Activated effector memory CD4-positive, alpha-beta T cell treated with anti-CD3 and anti-CD28 coated beads, Interleukin-2, amount 50 U/mL, for 16 hours (primary cell): ENCODE data around the gene FYN.

Source experiments
- DNase-seq: peaks from one replicate; pipeline ENCODE4 v3.0.0-alpha.2; 2020

FYN gene

GRCh38 chr6:111673532-111673931, 199.7 kb downstream of the FYN start:
- DNase-seq, result no peak

DNA sequence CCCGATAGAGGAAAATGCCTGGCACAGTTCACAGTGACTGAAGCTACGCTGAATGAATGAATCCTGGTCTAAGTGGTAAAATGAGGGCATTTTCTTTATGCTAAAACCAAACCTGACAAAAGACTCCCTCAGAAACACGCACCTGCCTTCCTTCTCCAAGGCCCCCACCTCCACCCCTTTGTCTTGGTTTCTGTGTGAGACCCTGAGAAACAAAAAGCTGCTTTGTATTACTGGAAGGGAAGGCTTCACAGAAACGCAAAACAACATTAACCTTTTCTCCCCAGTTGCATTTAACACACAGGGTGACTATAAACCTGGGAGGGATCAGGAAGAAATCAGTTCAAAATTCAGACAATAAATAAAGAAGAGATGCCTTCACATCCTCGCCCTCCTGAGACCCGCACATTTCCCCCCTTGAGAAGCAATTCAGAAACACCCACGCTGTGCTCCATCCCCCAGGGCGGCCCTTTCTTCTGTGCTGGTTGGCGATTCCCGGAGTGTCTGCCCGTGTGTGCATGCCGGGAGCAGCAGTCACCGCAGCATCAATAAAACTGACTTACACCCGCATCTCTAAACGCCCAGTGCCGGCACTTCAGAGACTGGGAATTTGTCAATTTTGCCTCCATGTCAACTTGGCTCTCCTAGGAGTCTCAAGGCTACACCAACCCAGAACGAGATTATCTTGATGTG, 200.3 kb downstream of the FYN start:
- no peak for DNase-seq

GRCh38 chr6:111669326-111669725, 203.9 kb downstream of the FYN start:
- DNase-seq, result no peak

DNA sequence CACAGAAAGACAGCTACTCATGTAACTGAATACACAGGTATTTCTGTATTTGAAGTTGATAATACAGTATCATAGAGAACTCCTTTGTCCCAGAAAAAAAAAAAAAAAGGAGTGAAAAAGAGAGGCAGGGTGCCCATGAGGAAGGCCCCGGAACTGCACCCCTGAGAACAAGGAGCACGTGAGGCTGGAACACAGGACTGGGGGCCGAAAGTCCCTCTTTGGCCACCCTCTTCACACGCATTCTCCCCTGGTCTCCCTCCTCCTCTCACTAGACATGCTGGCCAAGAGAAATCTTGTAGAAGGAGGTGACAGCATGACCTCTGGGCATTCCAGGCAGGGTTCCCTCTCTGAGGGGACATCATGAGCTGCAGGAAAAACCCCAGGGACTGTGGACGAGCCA, 204.8 kb downstream of the FYN start:
- no peak for DNase-seq

DNA sequence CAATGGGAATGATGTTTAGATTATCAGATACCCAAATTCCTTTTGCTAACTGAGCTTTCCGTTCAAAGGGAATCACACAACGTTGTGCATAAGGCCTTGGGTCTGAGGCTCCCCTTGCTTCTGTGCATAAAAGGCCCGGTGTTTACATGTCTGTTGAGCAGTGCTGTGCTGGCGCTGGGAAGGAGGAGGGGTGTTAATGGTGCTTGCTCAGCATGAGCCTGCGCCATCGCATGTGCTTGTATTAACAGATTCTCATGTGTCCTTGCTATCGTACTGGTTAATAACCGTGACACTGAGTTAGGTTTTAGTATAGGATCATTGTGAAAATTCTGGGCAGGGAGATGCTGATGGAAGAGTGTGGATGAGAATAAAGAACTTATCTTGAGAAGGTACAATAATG, 205.3 kb downstream of the FYN start:
- DNase-seq, result no peak

DNA sequence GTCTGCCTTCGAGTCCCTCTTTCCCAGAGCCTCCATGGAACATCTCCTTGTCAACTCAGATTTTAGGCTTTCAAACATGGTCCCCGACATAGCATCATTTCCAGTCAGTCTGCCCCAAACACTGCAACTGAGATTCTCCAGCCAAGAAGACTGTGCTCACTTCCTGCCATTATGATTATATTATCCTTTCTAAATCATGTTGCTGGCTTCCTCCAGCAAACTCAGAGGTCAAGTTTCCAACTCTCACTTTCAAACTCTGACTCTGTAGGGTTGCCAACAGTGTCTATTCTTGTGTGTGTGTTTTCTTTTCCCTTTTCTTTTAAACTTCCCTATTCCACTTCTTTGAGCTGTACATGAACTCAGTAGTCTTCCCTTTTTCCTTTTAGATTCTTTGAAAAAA, 206.4 kb downstream of the FYN start:
- no peak for DNase-seq

- no peak for DNase-seq
These were observed 208.7 kb downstream of the FYN start for GRCh38 chr6:111664565-111665030.

DNA sequence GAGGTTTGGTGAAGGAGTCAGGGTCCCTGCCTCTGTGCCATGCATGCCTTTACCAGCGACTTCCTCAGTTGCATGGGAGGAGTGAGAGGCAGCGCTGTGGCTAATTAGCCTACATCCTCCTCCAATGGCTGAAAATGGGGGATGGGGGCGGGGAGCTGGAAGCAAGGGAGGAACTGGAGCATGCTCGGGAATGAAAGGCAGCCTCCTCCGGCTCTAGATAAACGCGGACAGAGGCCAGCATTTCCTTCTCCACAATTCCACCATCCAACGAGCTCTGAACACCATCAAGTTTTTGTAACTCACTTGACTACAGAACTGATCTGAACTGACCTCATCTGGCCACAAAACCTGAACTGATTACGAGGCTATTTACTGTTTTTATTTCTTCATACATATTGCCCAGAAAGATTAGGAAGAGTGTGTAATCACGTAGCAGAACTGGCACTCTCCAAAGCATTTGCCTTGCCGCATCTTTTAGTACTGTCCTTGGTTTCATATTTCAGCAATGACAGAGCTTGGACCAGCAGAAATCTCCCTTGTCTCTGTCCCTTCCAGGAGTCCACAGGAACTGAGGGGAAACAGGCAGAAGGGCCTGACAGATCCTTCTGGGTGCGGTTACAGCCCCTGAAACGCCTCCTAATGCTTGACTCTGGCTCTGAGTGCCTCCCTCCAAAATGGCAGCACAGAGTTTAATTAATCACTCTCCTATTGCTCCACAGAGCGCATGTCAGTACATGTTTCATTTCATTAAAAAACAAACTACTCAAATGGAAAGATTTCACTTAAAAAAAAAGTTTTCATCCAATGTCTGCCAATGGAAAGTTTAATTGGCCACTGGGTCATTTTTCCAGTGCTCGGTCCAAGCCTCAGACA, 209.3 kb downstream of the FYN start:
- DNase-seq, result no peak

- DNase-seq, result no peak
These were observed 210.3 kb downstream of the FYN start for GRCh38 chr6:111662794-111663593.

DNA sequence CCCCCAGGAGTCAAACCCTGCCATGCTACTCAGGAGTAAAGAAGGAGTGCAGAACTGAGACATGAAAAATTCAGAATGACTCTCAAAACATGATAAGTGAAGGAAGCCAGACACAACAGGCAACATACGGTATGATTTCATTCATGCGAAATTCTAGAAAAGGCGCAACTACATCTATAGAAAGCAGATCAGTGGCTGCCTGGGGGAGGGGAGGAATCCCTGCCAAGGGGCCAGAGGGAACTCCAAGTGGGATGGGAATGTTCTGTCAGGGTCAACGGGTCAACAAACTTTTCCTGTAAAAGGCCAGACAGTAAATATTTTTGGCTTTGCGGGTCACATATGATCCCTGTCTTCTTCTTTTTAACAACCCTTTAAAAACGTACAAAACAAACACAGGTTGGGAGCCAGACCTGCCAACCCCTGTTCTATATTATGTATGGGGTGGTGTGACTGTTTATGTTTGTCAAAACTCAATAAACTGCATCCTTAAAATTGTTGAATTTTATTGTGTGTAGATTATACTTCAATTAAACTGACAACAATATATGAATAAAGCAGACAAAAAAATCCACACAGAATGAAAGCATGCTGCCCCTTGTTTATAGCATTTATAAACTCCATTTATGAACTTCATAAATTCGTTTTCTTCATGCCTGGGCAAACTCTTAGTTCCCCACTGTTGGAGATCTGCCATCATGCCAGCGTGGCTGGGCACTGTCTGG, 211.0 kb downstream of the FYN start:
- no peak for DNase-seq

DNA sequence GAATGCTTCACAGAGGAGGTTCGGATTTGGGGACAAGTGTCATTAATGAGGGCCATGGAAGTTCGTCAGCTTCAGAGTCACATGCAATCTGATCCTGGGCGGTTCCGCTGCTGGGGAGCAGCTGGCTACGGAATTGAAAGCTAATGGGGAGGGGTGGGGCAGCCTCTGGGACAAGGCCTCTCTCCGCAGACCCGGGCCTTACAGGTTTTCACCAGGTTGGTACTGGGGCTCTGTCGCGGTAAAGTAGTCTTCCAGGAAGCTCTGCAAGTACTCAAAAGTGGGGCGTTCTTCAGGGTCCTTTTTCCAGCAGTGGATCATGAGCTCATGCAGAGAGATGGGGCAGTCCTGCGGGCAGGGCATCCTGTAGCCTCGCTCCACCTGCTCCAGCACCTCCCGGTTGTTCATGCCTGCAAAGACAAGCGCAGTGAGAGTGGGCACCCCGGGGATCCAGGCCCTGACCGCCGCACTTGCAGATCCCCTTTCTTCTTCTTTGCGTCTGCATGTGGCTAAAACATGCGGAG, 211.7 kb downstream of the FYN start:
- DNase-seq, result no peak

- no peak for DNase-seq
These were observed 212.7 kb downstream of the FYN start for GRCh38 chr6:111660531-111660930.

DNA sequence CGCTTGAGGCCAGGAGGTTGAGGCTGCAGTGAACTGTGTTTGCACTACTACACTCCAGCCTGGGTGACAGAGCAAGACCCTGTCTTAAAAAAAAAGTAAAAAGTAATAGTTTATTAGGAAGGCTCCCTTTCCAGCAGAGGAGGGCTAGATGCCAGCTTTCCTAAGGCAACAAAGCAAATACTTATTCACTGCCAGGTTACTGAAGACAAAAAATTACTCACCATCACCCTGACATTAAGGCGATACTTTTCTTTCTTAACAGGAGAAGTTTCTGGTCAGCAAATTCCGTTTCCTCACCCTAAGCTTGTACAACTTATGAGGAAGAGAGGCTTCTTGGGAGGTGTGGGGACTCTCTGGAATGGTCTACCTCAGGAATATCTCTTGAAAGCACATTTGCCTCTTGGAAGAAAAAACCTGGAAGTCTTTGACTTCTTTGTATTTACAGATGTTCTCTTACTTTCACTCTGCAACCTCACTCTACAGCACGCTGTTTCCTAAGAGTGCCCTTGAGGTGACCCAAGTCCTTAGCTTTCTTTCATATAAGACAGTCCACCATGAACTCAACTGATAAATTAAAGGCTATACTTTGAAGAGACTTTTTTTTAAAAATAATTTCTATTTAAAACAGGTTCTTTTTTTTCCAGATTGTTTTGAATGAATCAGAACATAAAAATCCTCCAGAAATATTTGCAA, 214.6 kb downstream of the FYN start:
- no peak for DNase-seq

DNA sequence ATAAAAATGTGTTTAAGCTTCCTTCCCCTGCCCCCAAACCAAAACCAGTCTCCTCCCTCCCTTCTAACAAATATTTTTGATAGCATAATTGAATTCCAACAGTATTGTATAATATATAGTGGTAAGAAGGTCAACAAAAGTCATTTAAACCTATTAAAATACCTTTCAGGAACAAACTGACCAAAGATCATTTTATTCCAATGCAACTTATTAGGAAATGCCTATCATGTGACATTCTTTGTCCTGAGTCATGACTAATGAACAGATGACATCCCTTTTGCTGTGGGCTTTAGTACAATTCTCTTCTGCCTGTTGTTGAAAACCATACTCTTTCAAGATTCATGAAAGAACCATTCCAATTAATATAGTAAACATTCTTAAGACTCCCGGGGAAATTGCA, 216.1 kb downstream of the FYN start:
- DNase-seq, result no peak

- no peak for DNase-seq
These were observed 219.3 kb downstream of the FYN start for GRCh38 chr6:111653979-111654378.

GRCh38 chr6:111653434-111653833, 219.8 kb downstream of the FYN start:
- DNase-seq, result no peak

- DNase-seq, result no peak
These were observed 221.1 kb downstream of the FYN start for GRCh38 chr6:111652156-111652555.

GRCh38 chr6:111651185-111652034, 221.8 kb downstream of the FYN start:
- DNase-seq, result no peak

- no peak for DNase-seq
These were observed 223.2 kb downstream of the FYN start for GRCh38 chr6:111650049-111650448.

DNA sequence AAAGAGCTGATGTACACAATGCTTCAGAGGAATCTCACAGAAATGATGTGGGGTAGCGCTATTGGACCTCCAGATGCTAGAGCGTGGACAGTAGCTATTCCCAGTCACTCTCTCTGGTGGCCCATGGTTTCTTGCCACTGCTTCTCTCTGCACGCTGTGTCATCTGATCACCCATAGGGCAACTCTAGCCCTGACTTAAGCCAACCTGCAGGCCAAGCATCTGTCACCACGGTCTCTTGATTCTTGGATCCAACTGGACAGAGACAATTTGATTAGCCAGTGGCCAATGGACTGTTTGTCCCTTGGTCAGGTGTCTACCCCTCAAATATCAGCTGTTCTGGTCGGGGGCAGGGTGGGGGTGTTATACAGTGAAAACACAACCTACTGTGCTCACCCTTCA, 225.2 kb downstream of the FYN start:
- no peak for DNase-seq

DNA sequence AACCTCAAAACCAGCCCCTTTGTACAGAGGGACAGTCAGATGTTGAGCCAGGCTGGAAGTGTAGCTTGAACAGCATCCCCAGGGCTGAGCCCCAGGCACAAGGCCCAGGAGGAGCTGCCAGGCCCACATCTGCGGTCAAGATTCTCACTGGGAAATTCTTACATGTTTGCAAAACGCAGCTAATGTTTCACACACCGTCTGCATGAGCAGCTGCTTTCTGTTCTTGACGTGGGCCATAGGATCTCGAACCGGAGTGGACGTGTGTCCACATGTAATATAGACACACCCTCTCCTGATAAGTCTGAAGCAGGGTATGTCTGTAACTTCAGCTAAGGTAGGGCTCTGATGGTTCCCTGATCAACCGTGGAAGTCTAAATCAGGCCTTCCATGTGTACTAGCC, 226.3 kb downstream of the FYN start:
- no peak for DNase-seq
